IMR-90 (cell line): ENCODE data around the gene PPP1R8. TPM values are rescaled to one million over a fixed set of nuclear protein-coding genes. Genes with fewer than 3 reads are reported as not detected.

ENCODE experiments used
- ATAC-seq: fragments of 200-7000 bp; cut with Tn5 transposase; 2 replicates; pipeline ENCODE4 v1.9.1; 2020; ENCODE audit warnings: low read depth, mild to moderate bottlenecking, moderate library complexity
- BruUV-seq: library from RNA; stranded (reverse); fragments of 400-500 nt; replicated peaks from 2 replicates; lab custom pipeline; 2021; lab: Mats Ljungman, UMichigan
- CTCF ChIA-PET: fragments of 300-600 bp; formaldehyde crosslinking; extraction: SDS; loops from one replicate; lab custom pipeline; 2021; ENCODE audit warnings: antibody characterized with exemption; lab: Yijun Ruan, JAX
- POLR2A ChIA-PET: fragments of 300-600 bp; sonication (Branson Sonifier 250); formaldehyde crosslinking; loops from one replicate; lab custom pipeline; 2022; ENCODE audit warnings: antibody characterized with exemption; ENCODE audit not compliant: unreplicated experiment; lab: Charles Lee
- DNase-seq: peaks from one replicate; pipeline ENCODE4 v3.0.0; 2013
- H2AFZ ChIP-seq: replicated peaks from 2 replicates; pipeline ENCODE3; 2013; ENCODE audit warnings: low read length, mild to moderate bottlenecking; ENCODE audit not compliant: poor library complexity
- H2AK5ac ChIP-seq: 2 replicates; pipeline ENCODE4 v1.6.1; 2013; ENCODE audit warnings: low read depth, low read length, inconsistent platforms
- H2AK9ac ChIP-seq: replicated peaks from 2 replicates; pipeline ENCODE3; 2013; ENCODE audit warnings: mild to moderate bottlenecking, low read depth, low read length, moderate library complexity; ENCODE audit not compliant: poor library complexity
- H2BK120ac ChIP-seq: 2 replicates; pipeline ENCODE4 v1.6.1; 2013; ENCODE audit warnings: low read depth, low read length, inconsistent platforms
- H2BK15ac ChIP-seq: 3 replicates; pipeline ENCODE4 v1.6.1; 2013; ENCODE audit warnings: low read depth, low read length, inconsistent platforms
- H2BK20ac ChIP-seq: 2 replicates; pipeline ENCODE4 v1.6.1; 2013; ENCODE audit warnings: low read depth, mild to moderate bottlenecking, inconsistent platforms, low read length, moderate library complexity
- H2BK5ac ChIP-seq: 2 replicates; pipeline ENCODE4 v1.6.1; 2013; ENCODE audit warnings: mild to moderate bottlenecking, low read depth, low read length, inconsistent platforms; ENCODE audit not compliant: poor library complexity, severe bottlenecking
- H3K14ac ChIP-seq: replicated peaks from 2 replicates; pipeline ENCODE4 v1.6.1; 2013; ENCODE audit warnings: low read depth, low read length, inconsistent platforms
- H3K18ac ChIP-seq: 2 replicates; pipeline ENCODE4 v1.6.1; 2013; ENCODE audit warnings: low read depth, low read length, control low read depth
- H3K23ac ChIP-seq: 2 replicates; pipeline ENCODE4 v1.6.1; 2013; ENCODE audit warnings: low read depth, low read length, inconsistent platforms
- H3K27ac ChIP-seq: 2 replicates; pipeline ENCODE4 v1.5.1; 2013; ENCODE audit warnings: mild to moderate bottlenecking, control low read depth, low read length; ENCODE audit not compliant: insufficient read depth
- H3K27me3 ChIP-seq: 2 replicates; pipeline ENCODE4 v1.6.1; 2013; ENCODE audit warnings: low read length; ENCODE audit not compliant: control insufficient read depth, insufficient read depth
- H3K36me3 ChIP-seq: 2 replicates; pipeline ENCODE4 v1.6.1; 2013; ENCODE audit warnings: low read length, mixed read lengths; ENCODE audit not compliant: control insufficient read depth, insufficient read depth
- H3K4ac ChIP-seq: 2 replicates; pipeline ENCODE4 v1.6.1; 2013; ENCODE audit warnings: low read depth, low read length, inconsistent platforms
- H3K4me1 ChIP-seq: 2 replicates; pipeline ENCODE4 v1.6.1; 2013; ENCODE audit warnings: low read length, mixed read lengths; ENCODE audit not compliant: control insufficient read depth, insufficient read depth
- H3K4me2 ChIP-seq: 2 replicates; pipeline ENCODE4 v1.6.1; 2013; ENCODE audit warnings: low read depth, mild to moderate bottlenecking, control low read depth, low read length, moderate library complexity
- H3K4me3 ChIP-seq: 2 replicates; pipeline ENCODE4 v1.5.1; 2013; ENCODE audit warnings: low read depth, mild to moderate bottlenecking, control low read depth, low read length, moderate library complexity; ENCODE audit not compliant: insufficient read depth
- H3K56ac ChIP-seq: 2 replicates; pipeline ENCODE4 v1.6.1; 2013; ENCODE audit warnings: low read length, inconsistent platforms; ENCODE audit not compliant: insufficient read depth; ENCODE audit errors: extremely low read depth
- H3K79me1 ChIP-seq, 2 experiments: 2 replicates each; pipeline ENCODE4 v1.6.1; 2013; ENCODE audit warnings: low read length in 2 of 2, inconsistent platforms in 1 of 2, low read depth in 1 of 2
- H3K9ac ChIP-seq: 2 replicates; pipeline ENCODE4 v1.6.1; 2013; ENCODE audit warnings: low read depth, low read length, control low read depth
- H3K9me1 ChIP-seq: 2 replicates; pipeline ENCODE4 v1.6.1; 2013; ENCODE audit warnings: low read length, inconsistent platforms; ENCODE audit not compliant: insufficient read depth
- H3K9me3 ChIP-seq: 2 replicates; pipeline ENCODE4 v1.6.1; 2013; ENCODE audit warnings: low read length; ENCODE audit not compliant: control insufficient read depth, insufficient read depth
- H4K20me1 ChIP-seq: 2 replicates; pipeline ENCODE4 v1.6.1; 2013; ENCODE audit warnings: low read length, inconsistent platforms; ENCODE audit not compliant: insufficient read depth
- H4K5ac ChIP-seq: 2 replicates; pipeline ENCODE4 v1.6.1; 2013; ENCODE audit warnings: mild to moderate bottlenecking, low read depth, low read length, control low read depth
- H4K8ac ChIP-seq, 2 experiments: 2 replicates each; pipeline ENCODE4 v1.6.1; 2013; ENCODE audit warnings: low read depth in 2 of 2, low read length in 2 of 2, control low read depth in 1 of 2, inconsistent platforms in 1 of 2
- H4K91ac ChIP-seq: 2 replicates; pipeline ENCODE4 v1.6.1; 2013; ENCODE audit warnings: low read depth, low read length, inconsistent platforms; ENCODE audit not compliant: insufficient read depth
- CEBPB ChIP-seq: IDR thresholded peaks from 2 replicates; pipeline ENCODE4 v1.6.1; 2012; ENCODE audit warnings: low read depth, low read length, improper control_type of control experiment
- CTCF ChIP-seq: conservative IDR thresholded peaks from 2 replicates; pipeline ENCODE4 v1.5.1; 2012; ENCODE audit warnings: mild to moderate bottlenecking, low read depth, low read length, improper control_type of control experiment
- MAFK ChIP-seq: IDR thresholded peaks from 2 replicates; pipeline ENCODE4 v1.6.1; 2012; ENCODE audit warnings: low read depth, low read length, improper control_type of control experiment
- MAZ ChIP-seq: IDR thresholded peaks from 2 replicates; pipeline ENCODE4 v1.6.1; 2012; ENCODE audit warnings: low read depth, mild to moderate bottlenecking, low read length, improper control_type of control experiment, moderate library complexity, borderline replicate concordance
- NFE2L2 ChIP-seq: fragments of 150-350 bp; IDR thresholded peaks from 2 replicates; pipeline ENCODE4 v1.6.1; 2016; ENCODE audit warnings: low read depth, mild to moderate bottlenecking, low read length
- RAD21 ChIP-seq: IDR thresholded peaks from 2 replicates; pipeline ENCODE4 v1.6.1; 2012; ENCODE audit warnings: low read length, improper control_type of control experiment
- RCOR1 ChIP-seq: IDR thresholded peaks from 2 replicates; pipeline ENCODE4 v1.6.1; 2012; ENCODE audit warnings: mild to moderate bottlenecking, low read length, improper control_type of control experiment; ENCODE audit not compliant: insufficient replicate concordance
- SMC3 ChIP-seq: fragments of 150-350 bp; IDR thresholded peaks from 2 replicates; pipeline ENCODE4 v1.6.1; 2016; ENCODE audit warnings: low read depth, mild to moderate bottlenecking, antibody characterized with exemption, low read length, moderate library complexity
- WGBS, 2 experiments: methylation state at CpG; one replicate each; pipeline versions ENCODE4 v1.1.5 to v1.1.7; 2013; ENCODE audit warnings: missing lambda C conversion rate in 2 of 2; ENCODE audit not compliant: insufficient read length in 1 of 2; ENCODE audit errors: extremely low coverage in 2 of 2; 5-methylcytosine and 5-hydroxymethylcytosine counted together
- dilution Hi-C: fragments of 300-500 bp; cut with HindIII; formaldehyde crosslinking; loops from one replicate; pipeline ENCODE4 v1.14.3; 2018; ENCODE audit warnings: low sequenced_read_pairs; ENCODE audit not compliant: unreplicated experiment
- in situ Hi-C: fragments of 300-500 bp; cut with MboI; formaldehyde crosslinking; loops from 3 replicates; pipeline ENCODE4 v1.14.3; 2019; ENCODE audit warnings: low sequenced_read_pairs, inconsistent platforms, mixed read lengths
- intact Hi-C: fragments of 100-400 bp; cut with micrococcal nuclease; formaldehyde crosslinking; loops from 2 replicates; pipeline ENCODE4 v1.10.0; 2022
- polyA plus RNA-seq, 3 experiments: library from polyadenylated mRNA; depleted of rRNA; stranded (reverse); fragments of >200 nt; gene quantifications; 2 replicates each; pipeline ENCODE4 v1.2.3, GENCODE V29; 2012; ENCODE audit warnings: low replicate concordance in 1 of 3
- total RNA-seq: library from RNA; depleted of rRNA; stranded (reverse); fragments of >200 nt; gene quantifications from 2 replicates; pipeline ENCODE4 v1.2.3, GENCODE V29; 2012

The PPP1R8 gene
- total and polyA plus RNA-seq, 2 of the 4 experiments (the other 2 are of a cell fraction) = 53.8 to 80.1 TPM

- TF ChIP-seq RAD21 (no peak), MAFK (no peak)
These were observed 38.5 kb downstream of the PPP1R8 start (continued) for GRCh38 chr1:27868932-27869718.

GRCh38 chr1:27869719-27870085 is 39.1 kb downstream of the PPP1R8 start:
- CTCF ChIA-PET = interaction anchor here (0.6 kb wide), 1 partner anchor 57 kb away, joined by 3 read pairs; no protein-coding TSS in a partner anchor
- ATAC-seq = no peak
- in situ Hi-C loops = loop anchor here (25.0 kb wide), 1 partner anchor 343 kb away; no protein-coding TSS in a partner anchor

More at GRCh38 chr1:27869719-27870085, 39.1 kb downstream of the PPP1R8 start:
- Histone ChIP-seq H4K20me1 (no peaks in the 10 kb centered on the region), H3K79me1 (peaks cover 0 to 6% of the 10 kb centered on the region in 2 experiments; a peak in 1 of 4 replicates), H3K4me2 (no peak overlapping the region), H3K4ac (no peak overlapping the region), H2AK9ac (no peak overlapping the region), H3K4me1 (peaks cover 7% of the 10 kb centered on the region), H3K9me3 (no peaks in the 10 kb centered on the region), H3K36me3 (no peaks in the 10 kb centered on the region), H3K56ac (no peak overlapping the region), H3K4me3 (no peak overlapping the region), H4K8ac (no peak overlapping the region), H2BK20ac (no peak overlapping the region), H3K18ac (no peak overlapping the region), H3K23ac (no peak overlapping the region), H3K9ac (no peak overlapping the region), H3K14ac (no peak overlapping the region), H3K27ac (no peak overlapping the region), H2BK5ac (no peak overlapping the region), H3K9me1 (peaks cover 6% of the 10 kb centered on the region; the same call in 1 of the 2 replicates), H2AK5ac (no peak overlapping the region), H3K27me3 (no peaks in the 10 kb centered on the region), H4K5ac (no peak overlapping the region), H2BK120ac (no peak overlapping the region), H2AFZ (no peak overlapping the region), H2BK15ac (no peak overlapping the region), H4K91ac (no peak overlapping the region)
- DNase-seq = no peak
- intact Hi-C loops (no loop called here), dilution Hi-C loops (no loop called here)
- no peak for TF ChIP-seq CEBPB
- TF ChIP-seq NFE2L2 = no peak
- TF ChIP-seq RCOR1 = no peak
- TF ChIP-seq CTCF = no peak
- no peak for TF ChIP-seq MAZ
- no peak for TF ChIP-seq SMC3
- TF ChIP-seq RAD21 = no peak
- POLR2A ChIA-PET = interaction anchor here (0.6 kb wide), 1 partner anchor 34 kb away, joined by 4 read pairs; no protein-coding TSS in a partner anchor
- BruUV-seq = no TSS peak
- 83% methylated on average over 1 of the region's 1 CpG; no CpG with 5 or more reads in 1 of the 2 experiments for WGBS, 2 experiments
